H1 (cell line): ENCODE measurements around the gene ZNF407. TPM values are rescaled to one million over a fixed set of nuclear protein-coding genes. Genes with fewer than 3 reads are reported as not detected.

Experiments
- CTCF ChIA-PET: fragments of 300-600 bp; sonication (Branson Sonifier 250); formaldehyde crosslinking; loops from one replicate; lab custom pipeline; 2021; ENCODE audit not compliant: partially characterized antibody; lab: Charles Lee
- POLR2A ChIA-PET: fragments of 300-600 bp; sonication (Branson Sonifier 250); formaldehyde crosslinking; loops from one replicate; lab custom pipeline; 2021; ENCODE audit warnings: inconsistent platforms; ENCODE audit not compliant: partially characterized antibody; lab: Charles Lee
- DNase-seq, 2 experiments: peaks; one replicate each; pipeline versions ENCODE4 v3.0.0 to v3.0.0-alpha.2; 2010 to 2022; ENCODE audit warnings: low spot score in 2 of 2, low read depth in 1 of 2, mixed read lengths in 1 of 2
- FAIRE-seq: peaks from 2 replicates; lab custom pipeline; 2011; peaks lifted over from hg19 to GRCh38; lab: Jason Lieb, UNC
- H2AFZ ChIP-seq: 2 replicates; pipeline ENCODE4 v1.8.1; 2012; ENCODE audit warnings: low read length, inconsistent platforms
- H2AK5ac ChIP-seq: 2 replicates; pipeline ENCODE4 v1.6.1; 2013; ENCODE audit warnings: low read depth, low read length
- H2BK120ac ChIP-seq: replicated peaks from 2 replicates; pipeline ENCODE3; 2013; ENCODE audit warnings: low read depth, low read length, inconsistent platforms
- H2BK12ac ChIP-seq: 2 replicates; pipeline ENCODE4 v1.6.1; 2013; ENCODE audit warnings: low read depth, low read length
- H2BK15ac ChIP-seq: 2 replicates; pipeline ENCODE4 v1.6.1; 2013; ENCODE audit warnings: low read length
- H2BK20ac ChIP-seq: 2 replicates; pipeline ENCODE4 v1.6.1; 2013; ENCODE audit warnings: low read length
- H2BK5ac ChIP-seq: 2 replicates; pipeline ENCODE4 v1.6.1; 2013; ENCODE audit warnings: low read depth, low read length
- H3K14ac ChIP-seq: 2 replicates; pipeline ENCODE4 v1.6.1; 2013; ENCODE audit warnings: inconsistent platforms; ENCODE audit not compliant: insufficient read length
- H3K18ac ChIP-seq: 2 replicates; pipeline ENCODE4 v1.6.1; 2013; ENCODE audit warnings: low read length; ENCODE audit errors: extremely low read depth
- H3K23ac ChIP-seq: 2 replicates; pipeline ENCODE4 v1.6.1; 2013; ENCODE audit warnings: inconsistent platforms; ENCODE audit not compliant: insufficient read length
- H3K23me2 ChIP-seq: 2 replicates; pipeline ENCODE4 v1.6.1; 2013; ENCODE audit warnings: low read depth, low read length
- H3K27ac ChIP-seq: 2 replicates; pipeline ENCODE4 v1.6.1; 2011; ENCODE audit warnings: low read depth, low read length, inconsistent platforms
- H3K27me3 ChIP-seq, 4 experiments: replicated peaks in 1 of 4; 1 replicate in 1 of 4; 2 replicates in 3 of 4; pipeline versions ENCODE4 v1.6.1 to v1.8.1; 2011 to 2013; ENCODE audit warnings: low read length in 3 of 4, mild to moderate bottlenecking in 3 of 4, inconsistent platforms in 2 of 4, mixed read lengths in 2 of 4, moderate library complexity in 1 of 4; ENCODE audit not compliant: control insufficient read depth in 3 of 4, insufficient read depth in 3 of 4; ENCODE audit errors: extremely low read depth in 1 of 4
- H3K36me3 ChIP-seq, 4 experiments: 2 replicates each; pipeline versions ENCODE4 v1.6.1 to v1.8.1; 2011 to 2013; ENCODE audit warnings: mild to moderate bottlenecking in 4 of 4, low read length in 3 of 4, moderate library complexity in 2 of 4, control low read depth in 1 of 4, inconsistent platforms in 1 of 4; ENCODE audit not compliant: insufficient read depth in 4 of 4, control insufficient read depth in 2 of 4
- H3K4ac ChIP-seq: replicated peaks from 2 replicates; pipeline ENCODE3; 2013; ENCODE audit warnings: low read length, low read depth, mixed read lengths, inconsistent platforms; ENCODE audit not compliant: insufficient read length
- H3K4me1 ChIP-seq, 4 experiments: replicated peaks in 1 of 4; 1 replicate in 1 of 4; 2 replicates in 3 of 4; pipeline versions ENCODE4 v1.6.1 to v1.8.1; 2011 to 2013; ENCODE audit warnings: low read length in 3 of 4, inconsistent platforms in 2 of 4, mixed read lengths in 1 of 4; ENCODE audit not compliant: insufficient read depth in 4 of 4, control insufficient read depth in 3 of 4
- H3K4me2 ChIP-seq, 2 experiments: 2 replicates each; pipeline versions ENCODE4 v1.6.1 to v1.8.1; 2011 to 2013; ENCODE audit warnings: low read depth in 2 of 2, low read length in 2 of 2, control low read depth in 1 of 2, inconsistent platforms in 1 of 2, mild to moderate bottlenecking in 1 of 2; ENCODE audit not compliant: insufficient read depth in 1 of 2
- H3K4me3 ChIP-seq, 4 experiments: fragments of 200-600, 300-600 bp in 1 of 4; sonication (generic), shearing (Covaris generic), sonication (Bioruptor Twin) in 1 of 4; 2 replicates each; pipeline versions ENCODE4 v1.5.1 to v1.8.1; 2011 to 2016; ENCODE audit warnings: low read length in 4 of 4, low read depth in 3 of 4, control low read depth in 2 of 4, inconsistent platforms in 2 of 4, mild to moderate bottlenecking in 2 of 4, mixed read lengths in 1 of 4, moderate library complexity in 1 of 4; ENCODE audit not compliant: insufficient read depth in 2 of 4; ENCODE audit errors: extremely low read depth in 1 of 4
- H3K56ac ChIP-seq: replicated peaks from 2 replicates; pipeline ENCODE3; 2013; ENCODE audit warnings: low read depth, mild to moderate bottlenecking, mixed read lengths, low read length, inconsistent platforms; ENCODE audit not compliant: insufficient read length
- H3K79me1 ChIP-seq: 2 replicates; pipeline ENCODE4 v1.6.1; 2013; ENCODE audit warnings: low read depth, low read length, control low read depth
- H3K79me2 ChIP-seq, 2 experiments: 2 replicates each; pipeline versions ENCODE4 v1.6.1 to v1.8.1; 2012 to 2013; ENCODE audit warnings: low read length in 2 of 2, mild to moderate bottlenecking in 2 of 2, inconsistent platforms in 1 of 2; ENCODE audit not compliant: insufficient read depth in 2 of 2, control insufficient read depth in 1 of 2
- H3K9ac ChIP-seq, 4 experiments: replicated peaks in 1 of 4; 1 replicate in 1 of 4; 2 replicates in 3 of 4; pipeline versions ENCODE4 v1.6.1 to v1.8.1; 2011 to 2013; ENCODE audit warnings: low read depth in 3 of 4, low read length in 3 of 4, control low read depth in 2 of 4, mild to moderate bottlenecking in 2 of 4, moderate library complexity in 2 of 4, inconsistent platforms in 1 of 4; ENCODE audit errors: extremely low read depth in 1 of 4
- H3K9me3 ChIP-seq, 2 experiments: 2 replicates each; pipeline versions ENCODE4 v1.6.1 to v1.8.1; 2012 to 2013; ENCODE audit warnings: mild to moderate bottlenecking in 2 of 2, moderate library complexity in 2 of 2, control low read depth in 1 of 2, inconsistent platforms in 1 of 2, low read depth in 1 of 2, low read length in 1 of 2, mixed read lengths in 1 of 2; ENCODE audit not compliant: insufficient read depth in 2 of 2
- H4K20me1 ChIP-seq, 2 experiments: replicated peaks in 1 of 2; 2 replicates each; pipeline versions ENCODE3 to v1.8.1; 2011 to 2013; ENCODE audit warnings: inconsistent platforms in 2 of 2, low read length in 2 of 2, mild to moderate bottlenecking in 1 of 2; ENCODE audit not compliant: insufficient read depth in 2 of 2, control insufficient read depth in 1 of 2
- H4K5ac ChIP-seq: 2 replicates; pipeline ENCODE4 v1.6.1; 2013; ENCODE audit warnings: low read length, low read depth, mixed read lengths, inconsistent platforms; ENCODE audit not compliant: insufficient read length
- H4K8ac ChIP-seq: 2 replicates; pipeline ENCODE4 v1.8.0; 2013; ENCODE audit warnings: mild to moderate bottlenecking, moderate library complexity, low read length, inconsistent platforms; ENCODE audit not compliant: insufficient read depth; ENCODE audit errors: extremely low read depth
- H4K91ac ChIP-seq: replicated peaks from 2 replicates; pipeline ENCODE3; 2013; ENCODE audit warnings: low read length, mixed read lengths, inconsistent platforms; ENCODE audit not compliant: insufficient read length
- CBX5 ChIP-seq: fragments of 300-800, 300-1000 bp; sonication (generic); IDR thresholded peaks from 2 replicates; pipeline ENCODE4 v1.7.1; 2016; ENCODE audit warnings: antibody characterized with exemption, low read length, low read depth
- WGBS, 2 experiments: shearing (Covaris generic) in 1 of 2; methylation state at CpG; one replicate each; pipeline versions ENCODE4 v1.1.6 to v1.1.7; 2013 to 2015; ENCODE audit warnings: low lambda C conversion rate in 2 of 2, mixed read lengths in 2 of 2, inconsistent platforms in 1 of 2, low coverage in 1 of 2, missing lambda C conversion rate in 1 of 2; ENCODE audit not compliant: insufficient replicate concordance in 2 of 2, insufficient coverage in 1 of 2, insufficient read length in 1 of 2; ENCODE audit errors: extremely low coverage in 1 of 2, missing lambda C conversion rate in 1 of 2; 5-methylcytosine and 5-hydroxymethylcytosine counted together
- polyA plus RNA-seq, 7 experiments: library from polyadenylated mRNA; depleted of rRNA in 3 of 7; stranded (reverse) in 5 of 7; unstranded in 2 of 7; fragments of >200 nt in 5 of 7; fragments of 200-250 nt in 2 of 7; gene quantifications; 1 replicate in 5 of 7; 2 replicates in 1 of 7; 4 replicates in 1 of 7; pipeline versions ENCODE4 v1.2.1 to v1.2.3, GENCODE V29; 2011 to 2013; ENCODE audit warnings: missing spikeins in 2 of 7, mixed read lengths in 2 of 7
- total RNA-seq: library from RNA; stranded (reverse); fragmentation: NEBNext Ultra II Directional; extraction: Animal tissue kit (Norgen Biotek cat#: 25700); gene quantifications from 2 replicates; pipeline ENCODE4 v1.2.1, GENCODE V29; 2021

ZNF407 gene
- total and polyA plus RNA-seq, 2 of the 8 experiments (the other 6 are each of a cell fraction or from before 2014, with no cell fraction given): 1.5 to 6.8 TPM

- Histone ChIP-seq H2BK5ac (no peak overlapping the region), H3K27ac (no peak overlapping the region), H3K4me3 (no peak overlapping the region), H4K20me1 (no peaks in the 10 kb centered on the region), H3K79me1 (no peaks in the 10 kb centered on the region), H4K5ac (no peak overlapping the region), H3K14ac (no peak overlapping the region), H3K56ac (no peak overlapping the region), H3K36me3 (no peaks in the 10 kb centered on the region), H3K9ac (no peak overlapping the region), H2AFZ (no peak overlapping the region), H3K27me3 (peaks cover 0 to 1% (median 0%) of the 10 kb centered on the region in 4 experiments; a peak in 1 of 7 replicates), H2AK5ac (no peak overlapping the region), H4K91ac (no peak overlapping the region), H2BK120ac (no peak overlapping the region), H3K4ac (no peak overlapping the region), H2BK12ac (no peak overlapping the region), H3K23me2 (no peaks in the 10 kb centered on the region), H3K79me2 (no peaks in the 10 kb centered on the region), H3K18ac (no peak overlapping the region), H2BK15ac (no peak overlapping the region), H3K23ac (no peak overlapping the region), H4K8ac (no peak overlapping the region), H2BK20ac (no peak overlapping the region), H3K9me3 (no peaks in the 10 kb centered on the region), H3K4me1 (no peaks in the 10 kb centered on the region), H3K4me2 (no peak overlapping the region)
- DNase-seq (no peak), FAIRE-seq (no peak)
- ChIA-PET POLR2A (no interaction called here), CTCF (no interaction called here)
- 87% methylated on average over 4 of the region's 4 CpGs; no CpG with 5 or more reads in 1 of the 2 experiments for WGBS, 2 experiments
- no peak for TF ChIP-seq CBX5
These were observed 263.5 kb downstream of the ZNF407 start for GRCh38 chr18:74861154-74861553.
